HG02885 (cell line): ENCODE measurements around the gene SRP14.
"Not testable (repeated sequence)": the region's sequence is repeated elsewhere in the genome, so short reads cannot be mapped to it uniquely, and the experiment has no call there.

Experiments
- ATAC-seq: cut with Tn5 transposase; IDR thresholded peaks from one replicate; pipeline ENCODE4 v1.9.1; 2021; ENCODE audit warnings: mild to moderate bottlenecking; ENCODE audit not compliant: unreplicated experiment, poor library complexity

Gene SRP14

GRCh38 chr15:40038638-40039543 is at the start of gene SRP14:
Gene SRP14, minus strand, starts transcription at chr15:40039181. Its CDS starts 65 bp downstream, at chr15:40039116.
- peak; percentile 94 for ATAC-seq

- ATAC-seq, result no peak
Measured at GRCh38 chr15:40087991-40088928, 49.3 kb upstream of the SRP14 start.

GRCh38 chr15:40087068-40087810 is 48.3 kb upstream of the SRP14 start:
- ATAC-seq, result no peak

- ATAC-seq, result no peak
Measured at GRCh38 chr15:40085266-40085665, 46.3 kb upstream of the SRP14 start.

- no peak for ATAC-seq
Measured at GRCh38 chr15:40084650-40085049, 45.7 kb upstream of the SRP14 start.

GRCh38 chr15:40082195-40082883 is 43.4 kb upstream of the SRP14 start:
- no peak for ATAC-seq

- ATAC-seq, result no peak
Measured at GRCh38 chr15:40081691-40082194, 42.8 kb upstream of the SRP14 start.

- ATAC-seq, result no peak
Measured at GRCh38 chr15:40080847-40081246, 41.9 kb upstream of the SRP14 start.

- no peak for ATAC-seq
Measured at GRCh38 chr15:40080104-40080503, 41.1 kb upstream of the SRP14 start.

GRCh38 chr15:40079456-40079855 is 40.5 kb upstream of the SRP14 start:
- ATAC-seq, result no peak

GRCh38 chr15:40075298-40076044 is 36.5 kb upstream of the SRP14 start:
- ATAC-seq, result no peak

- not testable (repeated sequence) for ATAC-seq
Measured at GRCh38 chr15:40074656-40075055, 35.7 kb upstream of the SRP14 start.

GRCh38 chr15:40073716-40074490 is 34.9 kb upstream of the SRP14 start:
- not testable (repeated sequence) for ATAC-seq

GRCh38 chr15:40072216-40072990 is 33.4 kb upstream of the SRP14 start:
- ATAC-seq, result no peak

- ATAC-seq, result no peak
Measured at GRCh38 chr15:40070608-40071218, 31.7 kb upstream of the SRP14 start.

GRCh38 chr15:40070166-40070557 is 31.2 kb upstream of the SRP14 start:
- ATAC-seq, result no peak
